Naive thymus-derived CD4-positive, alpha-beta T cell (primary cell): ENCODE data around the gene PPP1R3G. TPM values are rescaled to one million over a fixed set of nuclear protein-coding genes. Genes with fewer than 3 reads are reported as not detected.

ENCODE experiments used
- ATAC-seq: fragments of 150-1000 bp; cut with Tn5 transposase; 2 replicates; pipeline ENCODE4 v1.10.0; 2021; ENCODE audit warnings: mild to moderate bottlenecking, moderate library complexity
- CTCF ChIA-PET: fragments of 350-600 bp; sonication (Branson Sonifier 250); formaldehyde crosslinking; loops from one replicate; lab custom pipeline; 2021; ENCODE audit warnings: antibody characterized with exemption; lab: Charles Lee
- POLR2A ChIA-PET: fragments of 350-600 bp; sonication (Branson Sonifier 250); formaldehyde crosslinking; loops from one replicate; lab custom pipeline; 2021; ENCODE audit warnings: antibody characterized with exemption, inconsistent platforms; lab: Charles Lee
- DNase-seq, 9 donors: peaks; one replicate each; pipeline versions ENCODE4 v3.0.0 to v3.0.0-alpha.2; 2020 to 2022; ENCODE audit warnings: mixed read lengths in 1 of 9
- H3K27ac ChIP-seq: one replicate; pipeline ENCODE4 v1.7.0; 2013; ENCODE audit warnings: mild to moderate bottlenecking, low read depth, low read length, moderate library complexity
- H3K27me3 ChIP-seq, 2 donors: one replicate each; pipeline ENCODE4 v1.7.0; 2013; ENCODE audit warnings: low read length in 2 of 2, mild to moderate bottlenecking in 2 of 2, moderate library complexity in 2 of 2; ENCODE audit not compliant: control insufficient read depth in 2 of 2, insufficient read depth in 2 of 2
- H3K36me3 ChIP-seq, 3 experiments: 1 replicate in 2 of 3; 2 replicates in 1 of 3; pipeline ENCODE4 v1.7.0; 2013; ENCODE audit warnings: low read length in 3 of 3, mild to moderate bottlenecking in 3 of 3, moderate library complexity in 1 of 3; ENCODE audit not compliant: insufficient read depth in 3 of 3, control insufficient read depth in 2 of 3
- H3K4me1 ChIP-seq, 2 donors: one replicate each; pipeline ENCODE4 v1.7.0; 2013; ENCODE audit warnings: low read length in 2 of 2, mild to moderate bottlenecking in 2 of 2, moderate library complexity in 1 of 2; ENCODE audit not compliant: control insufficient read depth in 2 of 2, insufficient read depth in 2 of 2
- H3K4me3 ChIP-seq: 2 replicates; pipeline ENCODE4 v1.7.0; 2013; ENCODE audit warnings: mild to moderate bottlenecking, low read length
- H3K9me3 ChIP-seq, 3 experiments: 1 replicate in 2 of 3; 2 replicates in 1 of 3; pipeline ENCODE4 v1.7.0; 2013; ENCODE audit warnings: low read length in 3 of 3; ENCODE audit not compliant: control insufficient read depth in 2 of 3
- H3K27ac Mint-ChIP-seq, 9 donors: one replicate each; pipeline ENCODE4 v1.8.0; 2020 to 2022; ENCODE audit warnings: mixed read lengths in 9 of 9, mild to moderate bottlenecking in 8 of 9, moderate library complexity in 5 of 9, inconsistent platforms in 2 of 9
- H3K27me3 Mint-ChIP-seq, 5 donors: one replicate each; pipeline ENCODE4 v1.8.0; 2021 to 2022; ENCODE audit warnings: mixed read lengths in 5 of 5, mild to moderate bottlenecking in 1 of 5
- H3K36me3 Mint-ChIP-seq, 5 donors: one replicate each; pipeline ENCODE4 v1.8.0; 2020 to 2022; ENCODE audit warnings: mixed read lengths in 5 of 5, mild to moderate bottlenecking in 3 of 5, inconsistent platforms in 1 of 5
- H3K4me1 Mint-ChIP-seq, 7 donors: one replicate each; pipeline ENCODE4 v1.8.0; 2020 to 2022; ENCODE audit warnings: mixed read lengths in 7 of 7, mild to moderate bottlenecking in 3 of 7, inconsistent platforms in 1 of 7
- H3K4me3 Mint-ChIP-seq, 10 donors: one replicate each; pipeline ENCODE4 v1.8.0; 2020 to 2022; ENCODE audit warnings: mild to moderate bottlenecking in 10 of 10, mixed read lengths in 10 of 10, moderate library complexity in 6 of 10, inconsistent platforms in 2 of 10
- H3K9me3 Mint-ChIP-seq, 11 donors: one replicate each; pipeline ENCODE4 v1.8.0; 2020 to 2022; ENCODE audit warnings: mixed read lengths in 11 of 11, mild to moderate bottlenecking in 4 of 11, inconsistent platforms in 1 of 11, moderate library complexity in 1 of 11
- intact Hi-C, 2 donors: fragments of 100-400 bp; cut with micrococcal nuclease; formaldehyde crosslinking; loops; one replicate each; pipeline ENCODE4 v1.15.1; 2023
- polyA plus RNA-seq, 2 donors: library from polyadenylated mRNA; unstranded; fragments of 300-500 nt; fragmentation: Illumina TruSeq; gene quantifications; one replicate each; pipeline ENCODE4 v1.2.3, GENCODE V29; 2021
- total RNA-seq, 6 experiments: library from RNA in 5 of 6; stranded (reverse) in 5 of 6; gene quantifications; 1 replicate in 5 of 6; 2 replicates in 1 of 6; pipeline ENCODE4 v1.2.3 and lab custom pipeline; 2021 to 2026

Gene PPP1R3G
- total and polyA plus RNA-seq, 7 experiments from 2014 or later, result 0.07 to 0.24 (median 0.08) TPM; not detected in 4

GRCh38 chr6:5087389-5087788, 2.2 kb downstream of the PPP1R3G start:
- H3K27me3 ChIP-seq, result no peaks in the 10 kb centered on the region
- no peaks in the 10 kb centered on the region for H3K4me1 ChIP-seq
- ChIA-PET POLR2A (no interaction called here), CTCF (no interaction called here)
- Mint-ChIP-seq H3K4me1 (peaks cover 3 to 30% (median 16%) of the 10 kb centered on the region in 7 donors), H3K27me3 (peaks cover 35 to 69% (median 49%) of the 10 kb centered on the region in 5 donors), H3K9me3 (peaks cover 0 to 4% (median 0%) of the 10 kb centered on the region in 11 donors), H3K36me3 (no peaks in the 10 kb centered on the region), H3K4me3 (peak overlapping the region in 4 of 10 donors; percentile 7 to 61 (median 24)), H3K27ac (no peak overlapping the region)
- no peaks in the 10 kb centered on the region for H3K36me3 ChIP-seq
- DNase-seq, result no peak
- H3K9me3 ChIP-seq, result no peaks in the 10 kb centered on the region
- H3K4me3 ChIP-seq, result no peak overlapping the region
- intact Hi-C loops, result no loop called here
- ATAC-seq, result peak; percentile 59
- H3K27ac ChIP-seq, result no peak overlapping the region

- Mint-ChIP-seq H3K4me3 (no peak overlapping the region), H3K36me3 (no peaks in the 10 kb centered on the region)
Measured at GRCh38 chr6:5088780-5089179, 3.6 kb downstream of the PPP1R3G start.

GRCh38 chr6:5089481-5090438, 4.6 kb downstream of the PPP1R3G start:
- no peak overlapping the region for H3K27ac Mint-ChIP-seq
- no peak for DNase-seq
- Histone ChIP-seq H3K36me3 (no peaks in the 10 kb centered on the region), H3K9me3 (no peaks in the 10 kb centered on the region), H3K27ac (no peak overlapping the region), H3K4me3 (no peak overlapping the region), H3K27me3 (no peaks in the 10 kb centered on the region), H3K4me1 (no peaks in the 10 kb centered on the region)
- CTCF ChIA-PET, result no interaction called here
- H3K9me3 Mint-ChIP-seq, result no peaks in the 10 kb centered on the region
- POLR2A ChIA-PET, result no interaction called here
- intact Hi-C loops, result no loop called here
- ATAC-seq, result no peak
- peaks cover 1 to 27% (median 16%) of the 10 kb centered on the region in 7 donors for H3K4me1 Mint-ChIP-seq
- no peaks in the 10 kb centered on the region for H3K36me3 Mint-ChIP-seq
- no peak overlapping the region for H3K4me3 Mint-ChIP-seq
- H3K27me3 Mint-ChIP-seq, result peaks cover 24 to 55% (median 42%) of the 10 kb centered on the region in 5 donors

More at GRCh38 chr6:5088780-5089179, 3.6 kb downstream of the PPP1R3G start:
- Histone ChIP-seq H3K4me3 (no peak overlapping the region), H3K27ac (no peak overlapping the region), H3K27me3 (no peaks in the 10 kb centered on the region), H3K4me1 (no peaks in the 10 kb centered on the region), H3K9me3 (no peaks in the 10 kb centered on the region), H3K36me3 (no peaks in the 10 kb centered on the region)
- no peak for DNase-seq
- no peak overlapping the region for H3K27ac Mint-ChIP-seq
- ATAC-seq, result no peak
- ChIA-PET CTCF (no interaction called here), POLR2A (no interaction called here)
- intact Hi-C loops, result no loop called here
- H3K27me3 Mint-ChIP-seq, result peaks cover 28 to 60% (median 40%) of the 10 kb centered on the region in 5 donors
- H3K4me1 Mint-ChIP-seq, result peaks cover 3 to 30% (median 16%) of the 10 kb centered on the region in 7 donors
- H3K9me3 Mint-ChIP-seq, result no peaks in the 10 kb centered on the region

GRCh38 chr6:5090603-5091002, 5.5 kb downstream of the PPP1R3G start:
- no peak for DNase-seq
- no peak for ATAC-seq
- Histone ChIP-seq H3K36me3 (no peaks in the 10 kb centered on the region), H3K9me3 (no peaks in the 10 kb centered on the region), H3K27me3 (no peaks in the 10 kb centered on the region), H3K4me1 (no peaks in the 10 kb centered on the region), H3K4me3 (no peak overlapping the region), H3K27ac (no peak overlapping the region)
- peaks cover 25 to 54% (median 42%) of the 10 kb centered on the region in 5 donors for H3K27me3 Mint-ChIP-seq
- H3K4me1 Mint-ChIP-seq, result peaks cover 0 to 26% (median 16%) of the 10 kb centered on the region in 7 donors
- no peaks in the 10 kb centered on the region for H3K9me3 Mint-ChIP-seq
- H3K4me3 Mint-ChIP-seq, result no peak overlapping the region
- POLR2A ChIA-PET, result no interaction called here
- intact Hi-C loops, result no loop called here
- H3K27ac Mint-ChIP-seq, result no peak overlapping the region
- CTCF ChIA-PET, result no interaction called here
- no peaks in the 10 kb centered on the region for H3K36me3 Mint-ChIP-seq

- H3K27ac Mint-ChIP-seq, result no peak overlapping the region
- ChIA-PET POLR2A (interaction anchor here (0.7 to 0.9 kb wide), 2 partner anchors 209 to 300 kb away, joined by 3 read pairs; no protein-coding TSS in a partner anchor), CTCF (no interaction called here)
- DNase-seq (peak in 2 of 9 donors; percentile 4 to 9), ATAC-seq (no peak)
- intact Hi-C loops, result no loop called here
- H3K27me3 ChIP-seq, result no peaks in the 10 kb centered on the region
- H3K36me3 Mint-ChIP-seq, result no peaks in the 10 kb centered on the region
- H3K9me3 ChIP-seq, result no peaks in the 10 kb centered on the region
- no peak overlapping the region for H3K4me3 ChIP-seq
- H3K4me1 ChIP-seq, result no peaks in the 10 kb centered on the region
- peaks cover 0 to 26% (median 16%) of the 10 kb centered on the region in 7 donors for H3K4me1 Mint-ChIP-seq
- peaks cover 25 to 50% (median 39%) of the 10 kb centered on the region in 5 donors for H3K27me3 Mint-ChIP-seq
- H3K36me3 ChIP-seq, result no peaks in the 10 kb centered on the region
- peak overlapping the region in 5 of 10 donors; percentile 2 to 22 (median 12) for H3K4me3 Mint-ChIP-seq
- H3K9me3 Mint-ChIP-seq, result no peaks in the 10 kb centered on the region
- no peak overlapping the region for H3K27ac ChIP-seq
Measured at GRCh38 chr6:5091210-5092069, 6.3 kb downstream of the PPP1R3G start.

- Mint-ChIP-seq H3K36me3 (no peaks in the 10 kb centered on the region), H3K9me3 (no peaks in the 10 kb centered on the region), H3K27me3 (peaks cover 25 to 35% (median 28%) of the 10 kb centered on the region in 5 donors), H3K4me3 (no peak overlapping the region), H3K4me1 (peaks cover 0 to 26% (median 16%) of the 10 kb centered on the region in 7 donors), H3K27ac (no peak overlapping the region)
- ChIA-PET CTCF (no interaction called here), POLR2A (no interaction called here)
- intact Hi-C loops, result no loop called here
- no peak for DNase-seq
- H3K27ac ChIP-seq, result no peak overlapping the region
- H3K4me1 ChIP-seq, result no peaks in the 10 kb centered on the region
- no peaks in the 10 kb centered on the region for H3K27me3 ChIP-seq
- H3K36me3 ChIP-seq, result no peaks in the 10 kb centered on the region
- no peak overlapping the region for H3K4me3 ChIP-seq
- ATAC-seq, result no peak
- H3K9me3 ChIP-seq, result no peaks in the 10 kb centered on the region
Measured at GRCh38 chr6:5093231-5094015, 8.3 kb downstream of the PPP1R3G start.
